T47D (cell line): Measurements from ENCODE around the gene ERVW-1.
"Not testable (repeated sequence)": the region's sequence is repeated elsewhere in the genome, so short reads cannot be mapped to it uniquely, and the experiment has no call there.

ENCODE experiments used
- DNase-seq, 2 experiments: peaks; one replicate each; pipeline versions ENCODE4 v3.0.0 to v3.0.0-alpha.2; 2011 to 2012; ENCODE audit warnings: low read depth in 1 of 2, low spot score in 1 of 2
- JUND ChIP-seq: IDR thresholded peaks from 2 replicates; pipeline ENCODE4 v1.6.1; 2012; ENCODE audit warnings: low read depth
- in situ Hi-C: cut with HindIII; loops from 2 replicates; pipeline ENCODE4 v1.10.0; 2016; ENCODE audit warnings: low sequenced_read_pairs, low pct_unique_long_range_greater_than_20kb

The ERVW-1 gene

GRCh38 chr7:92461027-92462003 lies 16.4 kb downstream of the ERVW-1 start:
- in situ Hi-C loops: no loop called here
- DNase-seq: peak in 1 of 2 experiments; percentile 74
- TF ChIP-seq JUND: no peak

- DNase-seq: no peak
- in situ Hi-C loops: no loop called here
- no peak for TF ChIP-seq JUND
Observed at GRCh38 chr7:92460510-92460909, 17.2 kb downstream of the ERVW-1 start.

GRCh38 chr7:92460109-92460508 lies 17.6 kb downstream of the ERVW-1 start:
- peak; percentile 43; the same call in 1 of the 2 replicates for TF ChIP-seq JUND
- DNase-seq: peak; percentile 30 to 86
- in situ Hi-C loops: no loop called here

GRCh38 chr7:92456236-92456635 lies 21.5 kb downstream of the ERVW-1 start:
- no peak for TF ChIP-seq JUND
- in situ Hi-C loops: no loop called here
- DNase-seq: no peak

- no peak for TF ChIP-seq JUND
- DNase-seq: no peak
- in situ Hi-C loops: no loop called here
Observed at GRCh38 chr7:92451645-92452044, 26.1 kb downstream of the ERVW-1 start.

GRCh38 chr7:92448205-92448747 lies 29.5 kb downstream of the ERVW-1 start:
- peak; percentile 42 to 89 for DNase-seq
- in situ Hi-C loops: no loop called here
- TF ChIP-seq JUND: no peak

GRCh38 chr7:92447345-92448204 lies 30.2 kb downstream of the ERVW-1 start, which contains the start of gene GATAD1:
Gene GATAD1 (plus strand): TSS chr7:92447482. CDS start chr7:92447730, 248 bp downstream.
- in situ Hi-C loops: no loop called here
- peak; percentile 58 to 94 for DNase-seq

GRCh38 chr7:92446869-92447344 lies 30.8 kb downstream of the ERVW-1 start:
- no peak for DNase-seq
- TF ChIP-seq JUND: no peak
- in situ Hi-C loops: no loop called here

More at GRCh38 chr7:92447345-92448204, 30.2 kb downstream of the ERVW-1 start, which contains the start of gene GATAD1:
- TF ChIP-seq JUND: no peak

GRCh38 chr7:92442720-92443119 lies 35.0 kb downstream of the ERVW-1 start:
- in situ Hi-C loops, DNase-seq: not testable (repeated sequence)

GRCh38 chr7:92437956-92438491 lies 39.7 kb downstream of the ERVW-1 start:
- in situ Hi-C loops: no loop called here
- TF ChIP-seq JUND: no peak
- no peak for DNase-seq

GRCh38 chr7:92436612-92437445 lies 40.9 kb downstream of the ERVW-1 start:
- DNase-seq: no peak
- in situ Hi-C loops: no loop called here
- TF ChIP-seq JUND: no peak
